IgD-negative memory B cell (primary cell): ENCODE data around the gene RNF11. TPM values are rescaled to one million over a fixed set of nuclear protein-coding genes. Genes with fewer than 3 reads are reported as not detected.
A peak's percentile ranks its signal among the peaks of the same experiment; 100 is the strongest.

Experiments
- H3K27ac Mint-ChIP-seq, 3 donors: one replicate each; pipeline ENCODE4 v1.8.0; 2020 to 2022; ENCODE audit warnings: mild to moderate bottlenecking in 3 of 3, mixed read lengths in 3 of 3, moderate library complexity in 1 of 3
- H3K27me3 Mint-ChIP-seq: one replicate; pipeline ENCODE4 v1.8.0; 2021; ENCODE audit warnings: mixed read lengths
- H3K36me3 Mint-ChIP-seq: one replicate; pipeline ENCODE4 v1.8.0; 2020; ENCODE audit warnings: mild to moderate bottlenecking, mixed read lengths
- H3K4me1 Mint-ChIP-seq, 3 donors: one replicate each; pipeline ENCODE4 v1.8.0; 2020 to 2022; ENCODE audit warnings: mixed read lengths in 3 of 3, mild to moderate bottlenecking in 1 of 3
- H3K4me3 Mint-ChIP-seq, 4 donors: one replicate each; pipeline ENCODE4 v1.8.0; 2020 to 2022; ENCODE audit warnings: mild to moderate bottlenecking in 4 of 4, mixed read lengths in 4 of 4, moderate library complexity in 3 of 4
- H3K9me3 Mint-ChIP-seq, 3 donors: one replicate each; pipeline ENCODE4 v1.8.0; 2020 to 2021; ENCODE audit warnings: mixed read lengths in 3 of 3, mild to moderate bottlenecking in 1 of 3
- polyA plus RNA-seq: library from polyadenylated mRNA; unstranded; fragments of 300-500 nt; fragmentation: Illumina TruSeq; gene quantifications from one replicate; pipeline ENCODE4 v1.2.3, GENCODE V29; 2021

Gene RNF11
- polyA plus RNA-seq, 1 donor from 2014 or later: 14.9 TPM

DNA sequence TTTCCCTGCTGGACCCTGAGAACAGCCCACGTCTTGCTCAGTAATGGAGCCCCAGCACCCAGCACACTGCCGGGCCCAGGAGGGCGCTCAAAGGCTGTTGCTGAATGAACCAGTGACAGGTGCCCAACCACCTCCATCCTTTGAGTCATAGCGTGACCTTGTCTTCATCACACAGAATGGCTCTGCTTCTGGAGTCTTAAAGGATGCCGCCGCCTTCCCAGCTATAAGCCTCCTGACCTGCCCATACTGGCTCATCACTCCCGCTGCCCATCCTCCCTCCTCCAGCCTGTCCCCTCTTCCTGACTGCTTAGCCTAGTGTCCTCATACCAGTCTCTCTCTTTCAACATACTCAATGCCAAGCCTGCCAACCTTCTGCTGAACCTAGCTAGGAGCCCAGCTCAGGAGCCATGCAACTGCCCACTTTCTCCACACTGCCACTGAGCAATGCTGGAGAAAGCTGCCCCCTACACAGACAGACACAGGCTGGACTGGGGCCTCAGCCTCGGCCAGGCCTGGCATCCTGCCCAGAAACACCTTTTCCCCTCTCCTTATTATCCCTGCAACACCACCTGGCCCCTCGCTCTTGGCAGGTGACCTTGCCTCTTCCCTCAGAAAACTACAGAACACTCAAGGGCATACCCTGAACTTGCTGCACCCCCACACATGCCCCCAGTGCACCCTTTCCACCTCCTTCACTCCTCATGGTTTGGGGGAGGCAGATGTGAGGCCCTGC is 80.2 kb downstream of the RNF11 start:
- no peaks in the 10 kb centered on the region for H3K27me3 Mint-ChIP-seq
- H3K4me1 Mint-ChIP-seq: peaks cover 0 to 3% (median 0%) of the 10 kb centered on the region in 3 donors
- H3K9me3 Mint-ChIP-seq: no peaks in the 10 kb centered on the region
- H3K36me3 Mint-ChIP-seq: no peaks in the 10 kb centered on the region
- no peak overlapping the region for H3K27ac Mint-ChIP-seq
- H3K4me3 Mint-ChIP-seq: no peak overlapping the region

DNA sequence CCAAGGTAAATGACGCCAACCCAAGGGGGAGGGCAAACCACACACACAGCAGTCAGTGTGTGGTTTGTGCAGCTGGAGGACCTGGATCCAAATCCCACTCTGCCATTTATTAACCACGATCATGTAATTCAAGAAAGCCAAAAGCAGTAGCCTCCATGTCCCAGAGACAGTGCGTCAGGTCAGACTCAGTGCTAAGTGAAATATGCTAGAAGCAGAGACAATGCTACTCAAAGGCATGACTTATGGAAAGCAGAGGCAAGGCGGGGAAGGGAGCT is 80.7 kb downstream of the RNF11 start:
- no peak overlapping the region for H3K4me3 Mint-ChIP-seq
- H3K4me1 Mint-ChIP-seq: peaks cover 0 to 3% (median 0%) of the 10 kb centered on the region in 3 donors

GRCh38 chr1:51317798-51318197 is 81.7 kb downstream of the RNF11 start:
- H3K27me3 Mint-ChIP-seq: no peaks in the 10 kb centered on the region
- H3K27ac Mint-ChIP-seq: peak overlapping the region in 1 of 3 donors; percentile 84
- H3K36me3 Mint-ChIP-seq: peaks cover 2% of the 10 kb centered on the region
- H3K4me1 Mint-ChIP-seq: peaks cover 0 to 3% (median 0%) of the 10 kb centered on the region in 3 donors
- H3K4me3 Mint-ChIP-seq: no peak overlapping the region
- H3K9me3 Mint-ChIP-seq: no peaks in the 10 kb centered on the region

More for the DNA sequence above, 80.7 kb downstream of the RNF11 start:
- Mint-ChIP-seq H3K36me3 (no peaks in the 10 kb centered on the region), H3K27me3 (no peaks in the 10 kb centered on the region), H3K9me3 (no peaks in the 10 kb centered on the region), H3K27ac (no peak overlapping the region)

DNA sequence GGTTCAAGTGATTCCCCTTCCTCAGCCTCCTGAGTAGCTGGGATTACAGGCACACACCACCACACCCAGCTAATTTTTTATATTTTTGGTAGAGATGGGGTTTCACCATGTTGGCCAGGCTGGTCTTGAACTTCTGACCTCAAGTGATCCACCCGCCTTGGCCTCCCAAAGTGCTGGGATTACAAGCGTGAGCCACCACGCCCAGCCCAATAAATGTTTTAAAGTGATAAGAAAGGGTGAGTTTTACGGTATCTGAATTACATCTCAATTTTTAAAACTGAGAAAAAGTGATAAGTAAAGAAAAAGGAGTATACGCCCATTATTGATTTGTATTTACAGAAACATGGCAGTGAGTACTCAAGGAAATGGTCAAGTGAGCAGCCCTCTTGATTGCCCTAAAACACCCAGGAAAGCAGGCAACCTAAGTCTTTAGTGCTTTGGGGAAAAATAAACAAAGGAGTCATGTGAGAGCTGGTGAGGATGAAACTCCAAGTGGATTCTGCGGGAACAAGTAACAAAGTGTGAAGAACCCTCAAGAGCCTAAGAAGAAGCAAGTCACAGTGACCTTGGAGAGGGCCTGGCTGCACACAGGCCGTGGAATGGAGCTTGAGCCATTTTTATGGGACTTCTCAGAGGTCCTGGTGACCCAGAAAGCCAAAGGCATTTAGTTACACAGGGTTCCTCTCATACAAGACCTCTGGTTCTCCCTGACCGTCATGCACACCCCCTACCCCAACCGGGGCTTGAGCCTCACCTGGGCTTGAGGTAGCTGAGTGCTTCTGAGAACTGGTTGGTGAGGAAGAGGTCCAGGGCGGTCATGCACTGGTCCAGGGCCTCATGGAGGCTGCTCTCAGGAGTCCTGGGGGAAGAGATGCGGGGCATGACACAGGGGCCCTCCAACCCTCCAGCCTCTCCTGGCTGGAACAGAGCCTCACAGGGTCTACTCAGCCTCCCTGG is 85.2 kb downstream of the RNF11 start:
- Mint-ChIP-seq H3K9me3 (no peaks in the 10 kb centered on the region), H3K27me3 (no peaks in the 10 kb centered on the region), H3K36me3 (peaks cover 3% of the 10 kb centered on the region), H3K27ac (peak overlapping the region in 1 of 3 donors; percentile 13), H3K4me3 (no peak overlapping the region), H3K4me1 (peaks cover 0 to 2% (median 0%) of the 10 kb centered on the region in 3 donors)

DNA sequence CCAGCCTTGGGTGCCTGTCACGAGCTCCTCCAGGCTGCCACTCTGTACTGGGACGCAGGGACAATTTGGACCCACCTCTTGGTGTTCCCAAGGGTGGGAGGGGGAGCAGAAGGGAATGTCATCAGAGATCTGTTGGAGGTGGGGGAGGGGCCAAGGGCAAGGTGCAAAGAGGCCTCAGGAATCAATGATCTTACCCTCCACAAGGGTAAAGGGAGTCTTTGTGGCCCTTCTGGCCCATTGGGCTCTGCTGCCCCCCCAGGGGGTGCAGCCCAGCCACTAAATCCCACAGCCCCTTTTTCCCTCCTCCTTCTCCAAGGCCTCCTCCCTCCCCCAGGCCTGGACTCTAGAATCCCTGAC is 85.8 kb downstream of the RNF11 start:
- H3K4me3 Mint-ChIP-seq: no peak overlapping the region
- H3K36me3 Mint-ChIP-seq: peaks cover 3% of the 10 kb centered on the region
- H3K4me1 Mint-ChIP-seq: peaks cover 0 to 2% (median 0%) of the 10 kb centered on the region in 3 donors
- H3K27ac Mint-ChIP-seq: no peak overlapping the region
- H3K9me3 Mint-ChIP-seq: no peaks in the 10 kb centered on the region
- no peaks in the 10 kb centered on the region for H3K27me3 Mint-ChIP-seq

DNA sequence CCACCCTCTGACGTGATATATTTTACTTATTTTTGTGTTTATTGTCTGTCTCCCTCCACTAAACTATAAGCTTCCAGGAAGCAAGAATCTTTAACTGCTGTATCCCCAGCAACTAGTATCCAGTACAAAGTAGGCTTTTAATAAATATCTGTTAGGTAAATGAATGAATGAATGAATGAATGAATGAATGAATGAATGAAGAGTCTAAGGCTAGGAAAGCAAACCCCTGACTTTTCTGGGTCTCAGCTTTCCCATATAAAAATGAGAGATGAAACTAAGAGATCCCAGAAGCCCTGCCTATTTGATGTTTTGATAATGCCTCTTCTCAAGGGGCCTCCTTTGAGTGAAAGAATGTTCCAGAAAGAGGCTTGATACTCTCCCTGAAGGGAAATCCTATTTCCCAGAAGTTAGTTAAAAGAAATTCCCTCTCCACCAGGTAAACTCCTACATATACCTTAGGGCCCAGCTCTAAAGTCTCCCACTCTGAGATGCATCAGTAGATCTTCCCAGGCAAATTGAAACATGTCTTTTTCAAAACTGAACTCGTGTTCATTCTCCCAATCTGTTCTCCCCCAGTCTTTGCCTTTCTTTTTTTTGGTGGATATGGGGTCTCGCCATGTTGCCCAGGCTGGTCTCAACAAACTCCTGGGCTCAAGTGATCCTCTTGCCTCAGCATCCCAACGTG is 86.5 kb downstream of the RNF11 start:
- Mint-ChIP-seq H3K27ac (no peak overlapping the region), H3K9me3 (no peaks in the 10 kb centered on the region), H3K27me3 (no peaks in the 10 kb centered on the region), H3K4me1 (peaks cover 0 to 2% (median 0%) of the 10 kb centered on the region in 3 donors), H3K4me3 (no peak overlapping the region), H3K36me3 (peaks cover 3% of the 10 kb centered on the region)

Other genes with a start within 250 kb of the RNF11 start
- gene C1orf185, start 134.0 kb upstream of the RNF11 start, polyA plus RNA-seq: not detected
- not detected for gene TTC39A, start 94.3 kb downstream of the RNF11 start, polyA plus RNA-seq